Measurements from ENCODE around the gene FBXW9.

DNA sequence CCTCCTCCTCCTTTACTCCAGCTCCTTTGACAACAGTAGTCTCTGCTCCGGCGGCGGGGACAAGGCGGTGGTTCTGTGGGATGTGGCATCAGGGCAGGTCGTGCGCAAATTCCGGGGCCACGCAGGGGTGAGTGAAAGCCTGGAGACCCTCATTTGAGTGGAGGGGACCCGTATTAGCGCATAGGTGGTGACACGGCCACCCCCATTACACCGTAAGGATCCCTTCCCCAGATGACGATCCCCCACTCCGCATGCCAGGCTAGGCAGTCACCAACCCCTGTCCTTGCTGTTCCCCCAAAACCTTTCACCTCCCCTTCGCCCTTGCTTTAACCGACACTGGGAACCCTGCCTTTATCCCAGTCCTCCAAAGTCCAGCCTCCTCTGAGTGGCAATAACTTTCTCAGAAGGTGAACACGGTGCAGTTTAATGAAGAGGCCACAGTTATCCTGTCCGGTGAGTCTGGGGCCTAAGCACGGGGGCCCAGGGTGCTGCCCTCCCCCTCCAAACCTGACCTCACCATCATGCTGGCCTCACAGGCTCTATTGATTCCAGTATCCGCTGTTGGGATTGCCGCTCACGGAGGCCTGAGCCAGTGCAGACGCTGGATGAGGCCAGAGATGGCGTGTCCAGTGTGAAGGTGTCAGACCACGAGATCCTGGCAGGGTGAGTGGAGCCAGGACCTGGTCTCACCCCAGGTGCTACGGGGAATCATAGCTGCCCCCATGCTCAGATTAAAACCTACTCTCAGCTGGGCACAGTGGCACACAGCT lies 26.1 kb downstream of the FBXW9 start:
- TF ChIP-seq, protein P1, sequence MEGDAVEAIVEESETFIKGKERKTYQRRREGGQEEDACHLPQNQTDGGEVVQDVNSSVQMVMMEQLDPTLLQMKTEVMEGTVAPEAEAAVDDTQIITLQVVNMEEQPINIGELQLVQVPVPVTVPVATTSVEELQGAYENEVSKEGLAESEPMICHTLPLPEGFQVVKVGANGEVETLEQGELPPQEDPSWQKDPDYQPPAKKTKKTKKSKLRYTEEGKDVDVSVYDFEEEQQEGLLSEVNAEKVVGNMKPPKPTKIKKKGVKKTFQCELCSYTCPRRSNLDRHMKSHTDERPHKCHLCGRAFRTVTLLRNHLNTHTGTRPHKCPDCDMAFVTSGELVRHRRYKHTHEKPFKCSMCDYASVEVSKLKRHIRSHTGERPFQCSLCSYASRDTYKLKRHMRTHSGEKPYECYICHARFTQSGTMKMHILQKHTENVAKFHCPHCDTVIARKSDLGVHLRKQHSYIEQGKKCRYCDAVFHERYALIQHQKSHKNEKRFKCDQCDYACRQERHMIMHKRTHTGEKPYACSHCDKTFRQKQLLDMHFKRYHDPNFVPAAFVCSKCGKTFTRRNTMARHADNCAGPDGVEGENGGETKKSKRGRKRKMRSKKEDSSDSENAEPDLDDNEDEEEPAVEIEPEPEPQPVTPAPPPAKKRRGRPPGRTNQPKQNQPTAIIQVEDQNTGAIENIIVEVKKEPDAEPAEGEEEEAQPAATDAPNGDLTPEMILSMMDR (conservative IDR thresholded peaks at IDR 0.05; ENCODE audit: low read depth, low read length): no peak
- TF ChIP-seq EZH2 (IDR thresholded peaks at IDR 0.05; ENCODE audit: borderline replicate concordance, low read depth, low read length, poor library complexity, severe bottlenecking): no peak
